GM19452 (cell line): ENCODE results near the gene FBXO17.

Experiments
- ATAC-seq: cut with Tn5 transposase; IDR thresholded peaks from one replicate; pipeline ENCODE4 v1.9.1; 2021; ENCODE audit not compliant: unreplicated experiment

The FBXO17 gene

DNA sequence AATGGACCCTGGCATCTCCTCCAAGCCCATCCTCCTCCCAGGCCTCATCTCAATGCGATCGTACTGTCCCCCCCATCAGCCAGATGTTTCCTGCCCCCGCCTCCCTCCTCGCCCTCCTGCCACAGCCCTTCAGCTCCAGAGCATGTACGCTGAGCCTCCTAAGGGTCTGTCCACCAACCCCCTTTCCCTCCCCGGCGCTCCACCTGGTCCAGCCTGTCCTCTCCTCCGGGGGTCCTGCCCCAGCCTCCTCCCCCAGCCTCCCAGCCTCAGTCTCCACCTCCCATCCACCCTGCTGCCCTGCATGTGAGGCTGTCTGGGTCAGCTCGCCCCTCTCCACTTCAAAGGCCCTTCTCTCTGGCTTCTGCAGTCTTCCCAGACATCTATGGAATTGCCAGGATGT lies 80.6 kb downstream of the FBXO17 start:
- no peak for ATAC-seq

DNA sequence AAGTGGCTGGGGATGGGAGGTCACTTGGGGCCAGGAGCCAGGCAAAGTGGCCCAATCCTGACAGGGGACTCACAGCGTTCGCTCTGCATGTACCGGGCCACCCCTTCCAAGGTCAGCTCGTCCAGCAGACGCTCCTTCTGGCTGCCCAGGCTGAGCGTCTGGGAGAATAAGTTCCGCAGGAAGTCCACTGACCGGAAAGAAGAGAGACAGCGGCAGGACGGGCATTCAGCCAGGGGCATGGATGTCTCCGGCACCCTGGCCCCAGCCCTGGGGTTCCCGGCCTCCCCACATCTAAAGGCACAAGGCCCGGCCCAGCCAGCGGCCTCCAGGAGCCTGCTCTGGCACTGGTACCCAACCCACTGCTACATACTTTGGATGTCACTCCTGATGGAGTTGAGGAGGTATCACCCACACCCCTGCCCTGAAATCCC lies 82.2 kb downstream of the FBXO17 start:
- no peak for ATAC-seq

DNA sequence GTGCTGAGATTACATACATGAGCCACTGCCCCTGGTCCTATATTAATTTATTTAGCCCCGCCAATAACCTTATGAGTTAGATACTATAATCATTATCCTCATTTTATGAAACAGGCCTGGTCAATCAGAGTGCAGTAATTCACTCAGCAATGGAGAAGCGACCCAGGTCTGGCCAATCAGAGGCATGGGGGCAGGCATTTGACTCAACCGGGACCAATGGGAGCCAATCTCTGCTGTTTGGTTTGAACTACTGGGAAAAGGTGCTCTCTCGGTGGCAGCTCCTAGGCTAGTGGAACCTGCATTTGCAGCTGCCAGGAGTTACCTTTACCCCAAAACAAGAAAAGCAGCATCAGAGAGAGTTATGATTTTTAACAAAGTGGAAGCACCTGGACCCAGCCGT lies 82.7 kb downstream of the FBXO17 start:
- no peak for ATAC-seq

DNA sequence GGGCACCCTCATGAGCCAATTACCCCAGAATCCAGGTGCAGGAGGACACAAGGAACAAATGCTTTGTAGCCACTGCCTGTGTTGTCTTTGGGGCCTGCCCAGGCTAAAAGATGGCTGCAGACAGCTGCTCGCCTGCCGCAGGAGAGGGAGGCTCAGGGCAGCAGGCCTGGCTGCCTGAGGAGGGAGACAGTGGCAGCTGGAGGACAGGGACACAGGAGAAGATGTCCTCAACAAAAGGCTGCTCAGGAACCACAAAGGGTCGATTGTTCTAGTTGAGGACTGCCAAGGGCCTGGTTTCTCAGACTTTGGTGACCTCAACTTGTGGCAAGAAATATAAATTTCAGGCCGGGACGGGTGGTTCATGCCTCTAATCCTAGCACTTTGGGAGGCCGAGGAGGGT lies 83.8 kb downstream of the FBXO17 start:
- no peak for ATAC-seq
